Measurements from ENCODE around the gene SOWAHB.

SOWAHB gene

DNA sequence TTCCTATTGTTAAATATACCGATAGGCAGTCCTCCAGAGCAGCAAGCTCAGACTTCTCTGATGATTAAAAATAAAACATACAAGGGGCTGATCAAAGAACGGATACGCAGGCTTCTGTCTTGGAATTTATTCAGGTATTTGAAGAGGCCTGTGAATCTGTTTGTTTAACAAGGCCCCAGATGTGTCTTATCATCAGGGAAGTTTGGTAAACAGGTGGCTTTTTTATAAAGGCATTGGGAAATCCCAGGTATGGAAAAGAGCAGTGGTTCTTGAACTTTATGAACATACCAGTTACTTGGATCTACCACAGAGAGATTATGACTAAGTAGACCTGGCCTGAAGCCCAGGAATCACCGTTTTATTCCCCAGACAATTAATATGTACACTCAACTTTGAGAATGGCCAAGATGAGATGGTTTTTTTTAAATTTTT lies 47.9 kb downstream of the SOWAHB start:
- Histone ChIP-seq H3K4me1 (peaks cover 0 to 9% (median 4%) of the 10 kb centered on the region in 4 donors), H3K27ac (no peak overlapping the region), H3K9me3 (no peaks in the 10 kb centered on the region), H3K27me3 (no peaks in the 10 kb centered on the region), H3K4me3 (no peak overlapping the region), H3K36me3 (no peaks in the 10 kb centered on the region)
- no peak for DNase-seq
- intact Hi-C loops (cut with DNase I; ENCODE audit: low total_unique reads): no loop called here
- no peak for TF ChIP-seq CTCF (IDR thresholded peaks at IDR 0.05)
